Measurements from ENCODE around the gene RBM19.

GRCh38 chr12:113942209-113942608 lies 23.9 kb downstream of the RBM19 start:
- TF ChIP-seq CTCF (IDR thresholded peaks at IDR 0.05 in 8 of 11, conservative IDR thresholded peaks at IDR 0.05 in 3 of 11) (no peak), POLR2A (IDR thresholded peaks at IDR 0.05) (no peak)
